PFSK-1 (cell line): ENCODE measurements around the gene EFTUD2.

ENCODE experiments used
- FOXP2 ChIP-seq: optimal IDR thresholded peaks from 2 replicates; pipeline ENCODE3; 2011; ENCODE audit warnings: borderline replicate concordance, control low read depth, inconsistent platforms; ENCODE audit not compliant: insufficient read depth; ENCODE audit errors: extremely low read length, extremely low read depth
- POLR2AphosphoS5 ChIP-seq: IDR thresholded peaks from 2 replicates; pipeline ENCODE4 v1.6.1; 2012; ENCODE audit warnings: low read depth, mild to moderate bottlenecking, control low read depth, low read length, moderate library complexity
- SIN3A ChIP-seq: IDR thresholded peaks from 2 replicates; pipeline ENCODE4 v1.6.1; 2012; ENCODE audit warnings: mild to moderate bottlenecking, low read length, moderate library complexity, borderline replicate concordance; ENCODE audit not compliant: insufficient read depth
- TAF1 ChIP-seq: IDR thresholded peaks from 2 replicates; pipeline ENCODE4 v1.6.1; 2012; ENCODE audit warnings: low read length, control low read depth, borderline replicate concordance; ENCODE audit not compliant: insufficient read depth
- TF ChIP-seq, protein P1 (sequence below), 2 experiments: IDR thresholded peaks; 2 replicates each; pipeline versions ENCODE4 v1.6.1 to v1.8.0; 2011 to 2012; ENCODE audit warnings: low read depth in 2 of 2, low read length in 2 of 2, control low read depth in 1 of 2, inconsistent platforms in 1 of 2, mild to moderate bottlenecking in 1 of 2, moderate library complexity in 1 of 2; ENCODE audit not compliant: insufficient read depth in 1 of 2

DNA sequence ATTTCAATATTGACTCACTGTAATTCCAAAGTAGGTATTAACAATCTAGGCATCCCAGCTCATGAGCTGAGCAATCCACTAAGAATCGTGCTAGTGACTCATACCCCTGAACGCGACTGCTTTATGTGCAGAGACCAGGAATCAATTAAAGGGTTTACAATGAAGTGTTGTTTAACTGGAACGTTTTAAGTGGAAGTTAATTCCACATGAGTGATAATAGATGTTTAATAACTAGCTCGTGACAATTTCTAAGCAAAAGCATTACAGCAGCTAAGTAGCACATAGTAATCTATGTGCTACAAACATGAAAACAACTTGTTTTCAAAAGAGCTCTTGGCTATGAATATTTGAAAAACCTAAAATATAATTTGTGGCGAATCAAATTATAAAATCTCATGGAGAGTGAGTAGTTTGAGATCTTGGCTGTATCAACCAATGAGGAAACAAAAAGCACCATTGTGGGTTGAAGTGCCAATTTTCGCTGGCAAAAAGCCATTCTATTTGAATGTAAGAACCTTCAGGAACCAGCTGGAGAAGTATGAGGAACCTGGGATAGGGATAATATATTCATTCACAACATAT is 78.5 kb downstream of the EFTUD2 start:
- TF ChIP-seq TAF1 (no peak), POLR2AphosphoS5 (no peak; the same call in 1 of the 2 replicates), SIN3A (no peak), FOXP2 (no peak)
- TF ChIP-seq, protein P1, sequence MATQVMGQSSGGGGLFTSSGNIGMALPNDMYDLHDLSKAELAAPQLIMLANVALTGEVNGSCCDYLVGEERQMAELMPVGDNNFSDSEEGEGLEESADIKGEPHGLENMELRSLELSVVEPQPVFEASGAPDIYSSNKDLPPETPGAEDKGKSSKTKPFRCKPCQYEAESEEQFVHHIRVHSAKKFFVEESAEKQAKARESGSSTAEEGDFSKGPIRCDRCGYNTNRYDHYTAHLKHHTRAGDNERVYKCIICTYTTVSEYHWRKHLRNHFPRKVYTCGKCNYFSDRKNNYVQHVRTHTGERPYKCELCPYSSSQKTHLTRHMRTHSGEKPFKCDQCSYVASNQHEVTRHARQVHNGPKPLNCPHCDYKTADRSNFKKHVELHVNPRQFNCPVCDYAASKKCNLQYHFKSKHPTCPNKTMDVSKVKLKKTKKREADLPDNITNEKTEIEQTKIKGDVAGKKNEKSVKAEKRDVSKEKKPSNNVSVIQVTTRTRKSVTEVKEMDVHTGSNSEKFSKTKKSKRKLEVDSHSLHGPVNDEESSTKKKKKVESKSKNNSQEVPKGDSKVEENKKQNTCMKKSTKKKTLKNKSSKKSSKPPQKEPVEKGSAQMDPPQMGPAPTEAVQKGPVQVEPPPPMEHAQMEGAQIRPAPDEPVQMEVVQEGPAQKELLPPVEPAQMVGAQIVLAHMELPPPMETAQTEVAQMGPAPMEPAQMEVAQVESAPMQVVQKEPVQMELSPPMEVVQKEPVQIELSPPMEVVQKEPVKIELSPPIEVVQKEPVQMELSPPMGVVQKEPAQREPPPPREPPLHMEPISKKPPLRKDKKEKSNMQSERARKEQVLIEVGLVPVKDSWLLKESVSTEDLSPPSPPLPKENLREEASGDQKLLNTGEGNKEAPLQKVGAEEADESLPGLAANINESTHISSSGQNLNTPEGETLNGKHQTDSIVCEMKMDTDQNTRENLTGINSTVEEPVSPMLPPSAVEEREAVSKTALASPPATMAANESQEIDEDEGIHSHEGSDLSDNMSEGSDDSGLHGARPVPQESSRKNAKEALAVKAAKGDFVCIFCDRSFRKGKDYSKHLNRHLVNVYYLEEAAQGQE (IDR thresholded peaks at IDR 0.05; ENCODE audit: insufficient read depth in 1 of 2, low read depth in 2 of 2, low read length in 2 of 2), result no peak
